ENCODE results near the gene AMMECR1. TPM values are rescaled to one million over a fixed set of nuclear protein-coding genes. Genes with fewer than 3 reads are reported as not detected.

AMMECR1 gene
- total and polyA plus RNA-seq, 2 of the 4 experiments (the other 2 are of a cell fraction) = 7.0 to 11.3 TPM

DNA sequence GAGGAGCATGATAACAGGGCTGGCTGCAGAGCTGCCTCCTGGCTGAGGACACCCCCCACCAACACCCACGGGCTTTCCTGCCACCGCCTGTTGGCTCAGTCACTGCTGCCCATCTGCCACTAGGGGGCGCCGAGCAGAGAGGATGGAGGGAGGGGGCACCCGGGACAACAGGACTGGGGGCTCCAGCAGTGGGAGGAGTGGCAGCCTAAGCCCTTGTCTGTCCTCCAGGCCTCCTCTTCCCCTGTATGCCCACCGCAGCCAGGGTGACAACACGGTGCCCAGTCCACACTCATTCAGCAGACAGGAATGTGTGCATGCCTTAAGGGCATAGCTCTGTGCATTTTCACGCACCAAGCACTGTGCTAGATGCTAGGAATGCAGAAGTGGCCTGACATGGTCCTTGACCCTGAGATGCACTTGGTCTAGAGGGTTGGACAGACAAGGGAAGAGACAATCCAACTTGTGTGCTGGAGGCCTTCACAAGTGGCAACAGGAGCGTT is 149.9 kb downstream of the AMMECR1 start:
- ATAC-seq (ENCODE audit: low read depth) (peak; percentile 48), DNase-seq (no peak)
- no peak overlapping the region for H2AK5ac ChIP-seq (ENCODE audit: low read depth, low read length)
- H2BK120ac ChIP-seq (ENCODE audit: low read depth, low read length) = no peak overlapping the region
- peaks cover 11% of the 10 kb centered on the region; the same call in 1 of the 2 replicates for H3K9me1 ChIP-seq (ENCODE audit: insufficient read depth, low read length)
- no peak overlapping the region for H3K18ac ChIP-seq (ENCODE audit: low read depth, low read length)
- H3K4me2 ChIP-seq (ENCODE audit: low read depth, low read length) = no peak overlapping the region
- H3K79me1 ChIP-seq (ENCODE audit: low read depth in 1 of 2, low read length in 2 of 2) = no peaks in the 10 kb centered on the region
- in situ Hi-C loops (cut with MboI; ENCODE audit: low sequenced_read_pairs) (no loop called here), intact Hi-C loops (cut with micrococcal nuclease) (no loop called here), dilution Hi-C loops (cut with HindIII; ENCODE audit: low sequenced_read_pairs, unreplicated experiment) (no loop called here)
- no peak overlapping the region for H2BK15ac ChIP-seq (ENCODE audit: low read depth, low read length)
- H3K4me1 ChIP-seq (ENCODE audit: control insufficient read depth, insufficient read depth, low read length) = peaks cover 6% of the 10 kb centered on the region
- no peak overlapping the region; the same call in 1 of the 2 replicates for H3K4ac ChIP-seq (ENCODE audit: low read depth, low read length)
- H3K27ac ChIP-seq (ENCODE audit: insufficient read depth, low read length) = no peak overlapping the region
- ChIA-PET CTCF (interaction anchor here (0.6 to 0.9 kb wide), 3 partner anchors 21 to 228 kb away, joined by 3 read pairs; no protein-coding TSS in a partner anchor), POLR2A (ENCODE audit: unreplicated experiment) (no interaction called here)
- no peaks in the 10 kb centered on the region for H3K9me3 ChIP-seq (ENCODE audit: control insufficient read depth, insufficient read depth, low read length)
- 0 out of 2 replicates have a peak, but pooled peaks cover under 1% of the 10 kb centered on the region for H3K36me3 ChIP-seq (ENCODE audit: control insufficient read depth, insufficient read depth, low read length)
- no peak overlapping the region for H3K4me3 ChIP-seq (ENCODE audit: insufficient read depth, low read depth, low read length)
- H2BK5ac ChIP-seq (ENCODE audit: low read depth, low read length, poor library complexity, severe bottlenecking) = no peak overlapping the region
- peak overlapping the region; percentile 26; the same call in 1 of the 2 replicates for H2BK20ac ChIP-seq (ENCODE audit: low read depth, low read length)
- H4K8ac ChIP-seq (ENCODE audit: low read depth in 2 of 2, low read length in 2 of 2) = no peak overlapping the region
- no TSS peak for BruUV-seq (replicated peaks)
- no CpG with 5 or more reads among the region's 9 CpGs for WGBS, 2 experiments (ENCODE audit: extremely low coverage in 2 of 2, insufficient read length in 1 of 2)
- H4K5ac ChIP-seq (ENCODE audit: low read depth, low read length) = no peak overlapping the region
- H4K20me1 ChIP-seq (ENCODE audit: insufficient read depth, low read length) = 0 out of 2 replicates have a peak, but pooled peaks cover 3% of the 10 kb centered on the region
- no peaks in the 10 kb centered on the region; the same call in 1 of the 2 replicates for H3K27me3 ChIP-seq (ENCODE audit: control insufficient read depth, insufficient read depth, low read length)
- no peak overlapping the region for H2AFZ ChIP-seq (replicated peaks; ENCODE audit: low read length, poor library complexity)
- H3K14ac ChIP-seq (replicated peaks; ENCODE audit: low read depth, low read length) = no peak overlapping the region
- H2AK9ac ChIP-seq (replicated peaks; ENCODE audit: low read depth, low read length, poor library complexity) = peak overlapping the region; percentile 67
- no peak overlapping the region for H3K56ac ChIP-seq (ENCODE audit: extremely low read depth, insufficient read depth, low read length)
- H3K23ac ChIP-seq (ENCODE audit: low read depth, low read length) = no peak overlapping the region
- H3K9ac ChIP-seq (ENCODE audit: low read depth, low read length) = no peak overlapping the region
- H4K91ac ChIP-seq (ENCODE audit: insufficient read depth, low read depth, low read length) = no peak overlapping the region; the same call in 1 of the 2 replicates
- TF ChIP-seq SMC3 (IDR thresholded peaks at IDR 0.05; ENCODE audit: low read depth, low read length) (0 out of 2 replicates have a peak, but pooled peaks have one; percentile 17), RCOR1 (IDR thresholded peaks at IDR 0.05; ENCODE audit: insufficient replicate concordance, low read length) (no peak), CHD1 (IDR thresholded peaks at IDR 0.05; ENCODE audit: low read depth, low read length) (no peak), FOS (IDR thresholded peaks at IDR 0.05; ENCODE audit: low read depth, low read length) (no peak), RAD21 (IDR thresholded peaks at IDR 0.05; ENCODE audit: low read length) (no peak)
- TF ChIP-seq, protein P1, sequence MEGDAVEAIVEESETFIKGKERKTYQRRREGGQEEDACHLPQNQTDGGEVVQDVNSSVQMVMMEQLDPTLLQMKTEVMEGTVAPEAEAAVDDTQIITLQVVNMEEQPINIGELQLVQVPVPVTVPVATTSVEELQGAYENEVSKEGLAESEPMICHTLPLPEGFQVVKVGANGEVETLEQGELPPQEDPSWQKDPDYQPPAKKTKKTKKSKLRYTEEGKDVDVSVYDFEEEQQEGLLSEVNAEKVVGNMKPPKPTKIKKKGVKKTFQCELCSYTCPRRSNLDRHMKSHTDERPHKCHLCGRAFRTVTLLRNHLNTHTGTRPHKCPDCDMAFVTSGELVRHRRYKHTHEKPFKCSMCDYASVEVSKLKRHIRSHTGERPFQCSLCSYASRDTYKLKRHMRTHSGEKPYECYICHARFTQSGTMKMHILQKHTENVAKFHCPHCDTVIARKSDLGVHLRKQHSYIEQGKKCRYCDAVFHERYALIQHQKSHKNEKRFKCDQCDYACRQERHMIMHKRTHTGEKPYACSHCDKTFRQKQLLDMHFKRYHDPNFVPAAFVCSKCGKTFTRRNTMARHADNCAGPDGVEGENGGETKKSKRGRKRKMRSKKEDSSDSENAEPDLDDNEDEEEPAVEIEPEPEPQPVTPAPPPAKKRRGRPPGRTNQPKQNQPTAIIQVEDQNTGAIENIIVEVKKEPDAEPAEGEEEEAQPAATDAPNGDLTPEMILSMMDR (conservative IDR thresholded peaks at IDR 0.05; ENCODE audit: low read depth, low read length) = peak; percentile 30
